HG02571 (cell line): ENCODE data around the gene SPTBN4.
A peak's percentile ranks its signal among the peaks of the same experiment; 100 is the strongest.
"Not testable (repeated sequence)": the region's sequence is repeated elsewhere in the genome, so short reads cannot be mapped to it uniquely, and the experiment has no call there.

ENCODE experiments used
- ATAC-seq: cut with Tn5 transposase; IDR thresholded peaks from one replicate; pipeline ENCODE4 v1.9.1; 2021; ENCODE audit warnings: mild to moderate bottlenecking, moderate library complexity; ENCODE audit not compliant: unreplicated experiment

Gene SPTBN4

DNA sequence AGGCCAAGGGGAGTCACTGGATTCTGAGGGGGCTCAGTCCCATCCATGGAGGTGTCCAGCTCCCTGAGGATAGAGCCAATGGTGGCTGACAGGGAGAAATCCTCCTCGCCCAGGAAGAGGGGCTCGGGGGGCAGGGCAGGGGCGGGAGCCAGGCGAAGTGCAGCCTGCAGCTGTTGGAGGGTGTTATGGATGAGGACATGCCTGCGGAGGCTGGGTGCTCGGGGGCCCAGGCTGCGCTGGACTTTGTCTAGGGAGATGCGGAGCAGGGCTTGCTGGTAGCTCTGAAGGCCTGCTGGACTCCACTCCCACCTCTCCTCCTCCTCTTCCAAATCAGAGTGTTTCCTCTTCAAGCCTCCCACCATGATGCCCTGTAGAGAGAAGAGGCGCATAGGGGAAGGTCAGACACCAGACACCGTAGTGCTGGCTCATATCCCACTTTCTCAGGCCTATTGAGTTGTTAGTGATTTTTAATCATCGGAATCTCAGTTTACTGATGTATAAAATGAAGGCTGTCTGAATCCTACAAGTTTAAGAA lies 25.0 kb upstream of the SPTBN4 start:
- no peak for ATAC-seq

DNA sequence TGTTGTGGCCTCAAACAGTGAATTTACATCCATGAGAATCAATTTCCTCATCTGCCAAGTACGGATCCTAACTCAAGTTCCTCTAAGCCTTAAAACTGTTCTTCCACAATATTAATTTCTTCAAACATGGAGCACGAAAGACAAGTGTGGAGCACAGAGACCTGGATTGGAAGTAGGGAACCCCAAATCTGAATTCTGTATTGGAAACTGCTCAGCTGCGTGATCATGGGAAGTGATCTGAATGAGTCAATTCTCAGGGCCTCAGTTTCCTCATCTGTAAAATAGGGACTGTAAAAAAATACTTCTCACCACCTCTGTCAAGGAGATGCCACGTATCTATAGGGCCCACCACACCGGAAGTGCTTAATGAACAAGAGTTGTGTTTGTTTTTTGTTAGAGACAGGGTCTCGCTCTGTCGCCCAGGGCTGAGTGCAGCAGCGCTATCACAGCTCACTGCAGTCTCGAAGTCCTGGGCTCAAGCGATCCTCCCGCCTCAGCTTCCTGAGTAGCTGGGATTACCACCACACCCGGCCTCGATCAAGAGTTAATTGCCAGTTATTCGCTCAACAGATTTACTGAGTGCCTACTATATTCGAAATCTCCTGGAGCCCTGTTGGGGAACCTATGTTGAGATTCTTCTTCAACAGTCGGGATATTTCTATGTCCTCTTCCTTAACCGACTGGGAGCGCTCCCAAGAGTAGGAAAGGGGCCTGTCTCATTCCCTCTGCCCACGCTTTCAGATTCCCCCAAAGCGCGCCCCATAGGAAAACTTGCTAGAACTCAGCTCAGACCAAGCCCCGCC lies 24.3 kb upstream of the SPTBN4 start:
- ATAC-seq, result no peak

DNA sequence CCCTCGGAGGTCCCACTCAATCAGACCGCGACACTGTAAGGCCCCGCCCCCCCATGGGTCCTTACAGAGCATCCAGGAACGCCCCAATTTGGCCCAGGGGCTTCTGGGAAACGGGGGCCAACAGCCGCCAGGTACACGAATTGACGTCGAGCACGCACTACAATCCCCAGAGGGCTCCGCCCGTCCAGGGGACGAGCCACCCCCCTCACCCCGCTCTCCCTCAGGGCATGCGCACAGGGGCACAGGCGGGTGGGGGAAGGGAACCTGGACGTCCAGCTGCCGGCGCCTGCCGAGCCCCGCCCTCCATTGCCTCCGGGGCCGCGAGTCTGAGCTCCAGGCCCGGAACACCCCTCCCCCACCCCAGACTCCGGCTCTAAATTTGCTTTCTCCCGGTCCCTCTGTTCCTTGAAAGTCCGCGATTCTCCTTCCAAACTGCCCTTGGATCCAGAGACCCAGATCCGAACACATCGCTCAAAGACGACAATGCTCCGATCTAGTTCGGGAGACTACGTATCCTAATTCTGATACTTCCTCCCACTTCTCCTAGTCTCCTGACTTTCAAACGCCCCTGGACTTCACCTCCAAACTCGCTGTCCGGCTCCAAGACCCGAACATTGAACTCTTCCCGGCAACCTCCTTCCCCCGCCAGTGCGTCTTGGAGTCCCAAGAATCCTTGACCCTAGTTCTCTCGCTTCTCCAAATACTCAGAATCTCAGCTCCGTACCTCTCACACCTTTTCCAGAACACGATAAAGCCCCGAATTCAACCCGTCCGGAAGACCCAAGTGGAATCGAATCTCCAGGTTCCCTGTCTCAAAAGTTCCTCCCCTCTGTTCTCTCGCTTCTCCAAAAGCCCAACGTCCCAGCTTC lies 23.4 kb upstream of the SPTBN4 start:
- ATAC-seq, result peak; percentile 58

DNA sequence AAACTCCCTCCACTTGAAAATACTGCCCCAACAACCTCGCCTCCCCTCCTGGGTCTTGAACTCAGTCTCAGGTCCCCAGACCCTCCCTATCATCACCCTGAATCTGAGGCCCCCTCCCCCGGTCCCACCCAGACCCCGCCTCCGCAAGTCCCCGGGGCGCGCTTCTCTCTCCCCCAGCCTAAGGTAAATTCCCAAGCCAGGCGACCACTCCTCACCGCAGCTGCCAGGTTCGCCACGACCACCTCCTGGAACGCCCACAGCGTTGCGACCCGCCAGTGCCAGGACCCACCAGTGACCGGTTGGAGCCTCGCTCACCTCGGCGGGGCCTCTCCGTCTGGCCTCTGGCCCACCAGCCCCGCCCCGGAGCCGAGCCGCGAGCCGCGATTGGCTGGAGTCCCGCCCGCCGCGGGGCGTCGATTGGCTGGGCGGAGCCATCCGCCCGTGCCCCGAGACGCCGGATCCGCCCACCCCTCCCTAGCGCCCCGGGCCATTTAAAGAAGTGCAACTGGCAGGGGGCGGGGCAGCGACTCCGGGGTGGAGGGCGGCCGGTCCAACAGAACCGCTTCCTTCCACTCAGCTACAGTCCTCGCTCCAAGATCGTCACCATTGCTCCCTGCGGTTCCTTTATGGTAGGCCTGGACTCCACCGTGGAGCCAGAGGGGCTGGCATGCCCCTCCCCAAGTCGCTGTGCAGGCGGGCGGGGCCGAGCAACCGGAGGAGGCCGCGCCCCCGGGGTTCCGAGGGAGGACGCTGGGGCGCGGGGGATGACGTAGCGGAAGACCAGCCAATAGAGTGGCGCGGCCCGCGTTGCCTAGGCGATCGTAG lies 22.6 kb upstream of the SPTBN4 start, which contains the start of gene SERTAD3:
TSS of gene SERTAD3 (minus strand) at position 336 of the 825 bp plus-strand sequence. CDS start 2,255 bp downstream, outside the sequence.
- peak; percentile 62 for ATAC-seq

DNA sequence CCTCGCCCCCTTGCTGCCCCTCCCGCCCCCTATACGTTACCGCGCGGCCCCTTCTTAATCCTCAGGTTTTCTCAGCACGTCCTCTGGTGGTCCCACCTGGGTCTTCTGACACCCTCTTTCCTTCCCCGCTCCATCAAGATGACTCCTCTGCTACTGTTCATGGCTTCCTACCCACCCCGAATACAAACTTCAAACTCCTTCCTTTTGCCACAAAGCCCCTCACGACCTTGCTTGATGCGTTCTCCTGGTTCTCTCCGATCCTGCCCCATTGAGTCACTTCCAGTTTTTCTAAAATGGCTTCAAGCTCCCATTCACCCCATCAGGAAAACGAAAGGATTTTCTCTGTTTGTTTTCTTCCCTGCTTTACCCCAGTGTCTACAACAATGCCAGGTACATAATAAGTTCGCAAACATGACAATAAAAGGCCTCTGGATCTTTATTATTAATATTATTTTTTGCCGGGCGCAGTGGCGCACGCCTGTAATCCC lies 21.9 kb upstream of the SPTBN4 start:
- ATAC-seq, result no peak

DNA sequence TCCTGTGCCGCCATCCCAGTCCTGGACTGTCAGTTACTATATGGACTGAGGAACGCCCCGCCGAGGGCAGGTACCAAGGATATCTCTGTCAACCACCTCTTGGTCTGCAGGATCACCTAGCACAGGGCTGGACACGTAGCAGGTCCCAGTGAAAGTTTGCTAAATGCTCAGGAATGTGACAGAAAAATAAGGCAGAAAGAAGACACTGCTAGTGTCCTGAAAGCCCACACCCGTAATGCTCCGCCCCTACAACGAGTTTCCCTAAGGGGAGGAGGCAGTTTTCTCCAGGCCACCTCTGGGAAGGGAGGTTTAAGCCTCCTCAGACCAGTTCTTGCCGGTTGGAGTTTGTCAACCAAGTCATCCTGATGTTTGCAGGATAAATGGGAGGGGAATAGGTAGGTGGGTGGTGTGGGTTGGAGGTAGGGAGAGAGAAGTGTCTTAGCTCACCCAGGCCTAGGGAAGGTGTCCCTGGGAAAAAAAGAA lies 21.0 kb upstream of the SPTBN4 start:
- ATAC-seq, result no peak

DNA sequence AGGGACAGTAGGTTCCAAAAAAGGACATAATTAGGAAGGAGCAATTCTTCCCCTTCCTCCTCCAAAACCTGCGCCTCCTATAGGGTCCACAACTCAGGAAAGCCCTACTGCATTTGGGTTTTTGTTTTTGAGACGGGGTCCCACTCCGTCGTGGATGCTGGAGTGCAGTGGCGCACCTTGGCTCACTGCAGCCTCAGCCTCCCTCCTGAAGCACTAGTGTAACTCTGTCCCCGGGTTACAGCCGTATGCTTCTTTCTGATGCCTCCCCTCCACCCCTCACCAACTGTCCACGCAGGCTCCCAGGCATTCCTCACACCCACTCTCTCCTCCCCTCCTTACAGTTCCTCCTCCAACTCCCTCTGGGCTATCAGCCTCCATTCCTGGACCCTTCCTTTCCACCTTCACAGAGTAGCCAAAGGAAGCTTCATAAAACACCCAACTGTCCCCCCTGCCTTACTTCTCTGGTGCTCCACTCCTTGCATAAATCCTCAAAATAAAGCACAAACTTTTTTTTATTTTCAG lies 20.5 kb upstream of the SPTBN4 start:
- no peak for ATAC-seq

DNA sequence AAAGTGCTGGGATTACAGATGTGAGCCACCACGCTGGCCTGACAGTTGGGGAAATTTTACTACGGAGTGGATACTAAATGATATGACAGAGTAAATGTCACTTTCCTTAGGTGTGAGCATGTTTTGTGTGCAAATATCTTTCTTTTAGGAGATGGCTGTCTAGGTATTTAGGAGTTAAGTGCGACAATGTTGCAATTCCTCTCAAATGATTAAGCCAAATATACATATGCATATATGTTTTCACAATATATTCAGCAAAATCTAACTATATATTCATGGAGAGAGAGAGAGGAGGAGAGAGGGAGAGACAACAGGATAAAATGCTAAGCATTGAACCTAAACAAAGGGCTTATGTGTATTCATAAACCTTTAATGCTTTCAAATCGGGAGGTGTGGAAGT lies 17.3 kb upstream of the SPTBN4 start:
- ATAC-seq, result no peak

DNA sequence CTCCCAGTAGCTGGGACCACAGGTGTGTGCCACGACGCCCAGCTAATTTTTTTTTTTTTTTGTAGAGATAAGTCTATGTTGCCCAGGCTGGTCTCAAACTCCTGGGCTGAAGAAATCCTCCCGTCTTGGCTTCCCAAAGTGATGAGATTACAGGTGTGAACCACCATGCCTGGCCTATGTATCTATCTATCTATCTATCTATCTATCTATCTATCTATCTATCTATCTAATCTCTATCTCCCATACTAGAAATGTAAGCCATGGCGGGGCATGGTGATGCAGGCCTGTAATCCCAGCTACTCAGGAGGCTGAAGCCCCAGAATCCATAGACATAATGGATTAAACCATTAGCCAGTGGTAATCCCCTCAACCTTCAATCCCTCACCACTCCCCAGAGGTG lies 16.1 kb upstream of the SPTBN4 start:
- no peak for ATAC-seq

DNA sequence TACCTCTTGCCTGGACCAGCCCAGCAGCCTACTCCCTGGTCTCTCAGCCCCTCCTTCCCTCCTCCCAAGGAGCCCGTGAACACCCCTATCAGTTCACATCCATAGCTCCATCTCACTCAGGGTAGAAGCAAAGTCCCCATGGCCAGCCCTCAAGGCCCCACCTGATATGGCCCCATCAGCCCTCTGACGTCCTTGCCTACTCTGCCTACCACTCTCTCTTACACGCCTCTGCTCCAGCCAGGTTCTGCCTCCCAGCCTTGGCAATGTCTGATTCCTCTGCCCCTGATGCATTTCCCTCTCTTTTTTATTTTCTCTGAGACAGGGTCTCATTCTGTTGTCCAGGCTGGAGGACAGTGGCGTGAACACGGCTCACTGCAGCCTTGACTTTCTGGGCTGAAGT lies 14.8 kb upstream of the SPTBN4 start:
- ATAC-seq, result no peak

DNA sequence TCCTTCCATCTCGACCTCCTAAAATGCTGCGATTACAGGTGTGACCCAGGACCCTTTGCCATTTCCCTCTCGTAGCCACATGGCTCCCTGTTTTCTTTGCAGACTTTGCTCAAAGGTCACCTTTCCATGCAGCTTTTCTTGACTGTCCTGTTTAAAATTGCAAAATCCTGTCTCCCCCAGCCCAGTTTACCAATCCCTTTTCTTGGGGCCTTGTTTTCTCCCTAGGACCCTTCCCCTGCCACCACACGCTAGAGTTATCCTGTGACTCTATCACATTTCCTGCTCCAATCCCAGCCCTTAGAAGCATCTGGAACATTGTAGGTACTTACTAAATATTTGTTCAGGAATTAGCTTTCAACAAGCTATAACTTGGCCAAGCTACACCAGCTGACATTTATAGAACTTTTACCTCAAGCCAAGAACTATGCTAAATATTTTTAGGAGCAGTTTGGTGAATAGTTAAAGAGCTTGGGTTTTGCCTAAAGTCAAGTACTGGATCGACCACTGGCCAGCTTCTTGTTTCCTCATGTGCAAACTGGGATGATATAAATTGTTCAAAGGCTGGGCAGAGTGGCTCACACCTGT lies 13.6 kb upstream of the SPTBN4 start:
- ATAC-seq, result no peak

DNA sequence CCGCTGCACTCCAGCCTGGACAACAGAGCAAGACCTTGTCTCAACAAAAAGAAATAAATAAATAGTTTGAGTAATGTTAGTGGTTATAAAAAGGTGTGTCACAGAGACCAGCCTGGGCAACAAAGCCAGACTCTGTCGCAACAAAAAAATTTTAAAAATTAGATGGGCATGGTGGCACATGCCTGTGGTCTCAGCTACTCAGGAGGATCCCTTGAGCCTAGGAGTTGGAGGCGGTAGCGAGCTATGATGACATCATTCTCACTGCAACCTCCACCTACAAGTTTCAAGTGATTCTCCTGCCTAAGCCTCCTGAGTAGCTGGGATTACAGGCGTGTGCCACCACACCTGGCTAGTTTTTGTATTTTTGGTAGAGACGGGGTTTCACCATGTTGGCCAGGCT lies 12.9 kb upstream of the SPTBN4 start:
- not testable (repeated sequence) for ATAC-seq

DNA sequence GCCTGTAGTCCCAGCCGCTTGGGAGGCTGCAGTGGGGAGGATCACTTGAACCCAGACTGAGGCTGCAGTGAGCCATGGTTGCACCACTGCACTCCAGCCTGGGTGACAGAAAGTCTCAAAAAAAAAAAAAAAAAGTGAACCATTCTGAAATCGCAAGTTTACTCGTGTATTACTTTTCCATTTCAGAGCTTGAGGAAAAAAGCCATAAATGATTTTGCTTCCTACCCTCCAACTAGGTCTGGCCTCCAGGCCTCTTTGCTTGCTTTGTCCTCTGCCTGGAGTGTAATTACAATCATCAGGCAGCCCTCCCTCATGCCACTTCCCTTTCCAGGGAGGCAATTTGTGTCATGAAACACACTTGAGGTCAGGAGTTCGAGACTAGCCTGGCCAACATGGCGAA lies 9.8 kb upstream of the SPTBN4 start:
- no peak for ATAC-seq

DNA sequence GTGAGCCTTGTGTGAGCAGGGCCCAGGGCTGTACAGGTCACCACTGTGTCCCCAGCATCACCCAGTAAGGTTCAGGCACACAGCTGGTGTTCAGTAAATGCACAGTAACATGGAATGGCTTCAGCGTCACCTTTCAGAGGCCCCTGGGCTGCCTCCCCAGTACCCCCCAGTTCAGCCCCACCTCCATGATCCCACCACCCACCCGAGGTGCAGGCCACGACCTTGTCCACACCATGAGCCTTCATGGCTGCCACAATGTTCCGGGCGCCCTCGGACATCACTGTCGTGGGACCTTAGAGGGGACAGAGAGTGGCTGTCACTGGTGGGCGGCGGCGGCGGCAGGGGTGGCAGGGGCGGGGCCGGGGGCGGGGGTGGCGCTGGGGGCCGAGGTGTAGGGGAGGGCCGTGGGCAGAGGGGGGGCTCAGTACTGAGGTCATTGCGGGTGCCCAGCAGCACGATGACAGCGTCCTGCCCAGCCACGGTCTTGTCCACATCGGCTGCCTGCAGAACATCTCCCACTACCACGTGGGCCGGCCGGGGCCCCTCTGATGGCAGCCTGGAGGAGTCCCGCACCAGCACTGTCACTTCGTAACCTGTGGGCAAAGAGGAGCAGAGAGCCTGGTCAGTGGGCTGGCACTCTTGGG lies 8.7 kb upstream of the SPTBN4 start:
- no peak for ATAC-seq

DNA sequence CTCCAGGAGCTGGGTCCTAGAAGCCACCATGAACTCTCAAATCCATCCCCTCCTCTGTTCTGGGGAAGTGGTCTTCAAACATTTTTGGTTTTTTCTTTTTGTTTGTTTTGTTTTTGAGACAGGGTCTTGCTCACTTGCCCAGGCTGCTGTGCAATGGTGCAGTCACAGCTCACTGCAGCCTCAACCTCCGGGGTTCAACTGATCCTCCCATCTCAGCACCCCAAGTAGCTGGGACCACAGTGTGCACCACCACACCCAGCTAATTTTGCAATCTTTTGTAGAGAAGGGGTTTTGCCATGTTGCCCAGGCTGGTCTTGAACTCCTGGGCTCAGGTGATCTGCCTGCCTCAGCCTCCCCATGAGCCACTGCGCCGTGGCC lies 8.2 kb upstream of the SPTBN4 start:
- ATAC-seq, result no peak

DNA sequence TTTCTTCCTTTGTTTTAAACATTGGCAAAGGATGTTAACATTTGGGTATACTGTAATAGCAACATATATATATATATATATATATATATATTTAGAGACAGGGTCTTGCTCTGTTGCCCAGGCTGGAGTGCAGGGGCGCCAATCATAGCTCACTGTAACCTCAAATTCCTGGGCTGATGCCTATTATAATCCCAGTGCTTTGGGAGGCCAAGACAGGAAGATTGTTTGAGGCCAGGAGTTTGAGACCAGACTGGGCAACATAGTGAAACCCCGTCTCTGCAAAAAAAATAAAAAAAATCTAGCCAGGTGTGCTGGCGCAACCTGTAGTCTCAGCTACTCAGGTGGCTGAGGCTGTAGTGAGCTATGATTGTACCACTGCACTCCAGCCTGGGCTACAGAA lies 6.6 kb upstream of the SPTBN4 start:
- no peak for ATAC-seq

DNA sequence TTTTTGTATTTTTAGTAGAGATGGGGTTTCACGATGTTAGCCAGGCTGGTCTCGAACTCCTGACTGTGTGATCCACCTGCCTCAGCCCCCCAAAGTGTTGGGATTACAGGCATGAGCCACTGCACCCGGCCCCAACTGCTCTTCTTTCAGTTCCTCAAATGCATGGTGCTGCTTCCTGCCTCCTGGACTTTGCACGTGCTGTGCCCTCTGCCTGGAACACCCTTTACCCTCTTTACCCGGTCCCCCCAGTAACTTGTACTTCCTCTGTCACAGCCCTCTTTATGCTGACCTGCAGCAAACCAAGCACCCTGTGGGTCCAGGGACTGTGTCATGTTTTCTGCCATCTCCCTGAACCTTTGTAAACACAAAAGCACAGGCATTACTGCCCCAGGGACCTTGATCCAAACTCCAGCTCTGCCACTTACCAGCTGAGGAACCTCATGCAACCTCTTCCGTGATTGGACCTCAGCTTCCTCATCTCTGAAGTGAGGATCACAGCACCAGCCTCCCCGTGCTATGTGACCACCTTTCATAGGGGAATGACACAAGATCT lies 5.1 kb upstream of the SPTBN4 start:
- ATAC-seq, result no peak

DNA sequence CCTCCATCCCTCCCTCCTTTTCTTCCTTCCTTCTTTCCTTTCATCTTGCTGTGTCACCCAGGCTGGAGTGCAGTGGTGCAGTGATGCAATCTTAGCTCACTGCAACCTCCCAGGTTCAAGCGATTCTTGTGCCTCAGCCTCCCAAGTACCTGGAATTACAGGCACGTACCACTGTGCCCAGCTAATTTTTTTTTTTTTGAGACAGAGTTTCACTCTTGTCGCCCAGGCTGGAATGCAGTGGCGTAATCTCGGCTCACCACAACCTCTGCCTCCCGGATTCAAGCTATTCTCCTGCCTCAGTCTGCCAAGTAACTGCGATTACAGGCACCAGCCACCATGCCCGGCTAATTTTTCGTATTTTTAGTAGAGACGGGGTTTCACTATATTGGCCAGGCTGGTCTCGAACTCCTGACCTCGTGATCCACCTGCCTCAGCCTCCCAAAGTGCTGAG lies 3.2 kb upstream of the SPTBN4 start:
- not testable (repeated sequence) for ATAC-seq
